Uterus (tissue), 2 donors: Measurements from ENCODE around the gene CASZ1.

Experiments used
- POLR2A ChIP-seq, 2 donors: fragments of 450-650 bp; IDR thresholded peaks; one replicate each; pipeline ENCODE4 v1.6.1; 2016; ENCODE audit warnings: antibody characterized with exemption in 2 of 2, mild to moderate bottlenecking in 1 of 2, moderate library complexity in 1 of 2
- TF ChIP-seq, protein P1 (sequence below), 4 experiments: fragments of 200-600 bp in 2 of 4; fragments of 450-650 bp in 2 of 4; sonication (generic) in 2 of 4; IDR thresholded peaks; one replicate each; pipeline ENCODE4 v1.5.1; 2016 to 2019; ENCODE audit warnings: antibody characterized with exemption in 4 of 4, mild to moderate bottlenecking in 2 of 4, moderate library complexity in 1 of 4

DNA sequence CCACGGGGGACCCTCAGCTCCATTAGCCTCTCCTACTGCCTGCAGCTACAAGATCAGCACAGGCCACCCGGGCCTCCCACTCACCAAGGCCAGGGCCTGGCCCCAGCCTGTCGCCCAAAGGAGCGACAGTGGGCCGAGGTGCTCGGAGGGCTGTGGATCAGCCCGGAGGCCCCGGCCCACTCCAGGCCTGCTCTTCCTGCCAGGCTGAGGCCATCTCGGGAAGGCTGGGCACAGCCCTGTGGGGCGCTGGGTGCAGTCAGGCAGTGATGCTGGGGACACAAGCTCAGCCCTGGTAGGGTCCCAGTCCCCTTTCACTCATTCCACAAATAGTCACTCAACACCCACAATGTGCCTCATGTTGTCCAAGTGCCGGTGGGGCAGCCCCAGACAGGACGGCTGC, 58.8 kb downstream of the CASZ1 start:
- TF ChIP-seq, protein P1, sequence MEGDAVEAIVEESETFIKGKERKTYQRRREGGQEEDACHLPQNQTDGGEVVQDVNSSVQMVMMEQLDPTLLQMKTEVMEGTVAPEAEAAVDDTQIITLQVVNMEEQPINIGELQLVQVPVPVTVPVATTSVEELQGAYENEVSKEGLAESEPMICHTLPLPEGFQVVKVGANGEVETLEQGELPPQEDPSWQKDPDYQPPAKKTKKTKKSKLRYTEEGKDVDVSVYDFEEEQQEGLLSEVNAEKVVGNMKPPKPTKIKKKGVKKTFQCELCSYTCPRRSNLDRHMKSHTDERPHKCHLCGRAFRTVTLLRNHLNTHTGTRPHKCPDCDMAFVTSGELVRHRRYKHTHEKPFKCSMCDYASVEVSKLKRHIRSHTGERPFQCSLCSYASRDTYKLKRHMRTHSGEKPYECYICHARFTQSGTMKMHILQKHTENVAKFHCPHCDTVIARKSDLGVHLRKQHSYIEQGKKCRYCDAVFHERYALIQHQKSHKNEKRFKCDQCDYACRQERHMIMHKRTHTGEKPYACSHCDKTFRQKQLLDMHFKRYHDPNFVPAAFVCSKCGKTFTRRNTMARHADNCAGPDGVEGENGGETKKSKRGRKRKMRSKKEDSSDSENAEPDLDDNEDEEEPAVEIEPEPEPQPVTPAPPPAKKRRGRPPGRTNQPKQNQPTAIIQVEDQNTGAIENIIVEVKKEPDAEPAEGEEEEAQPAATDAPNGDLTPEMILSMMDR (IDR thresholded peaks at IDR 0.05), result no peak
- no peak for TF ChIP-seq POLR2A (IDR thresholded peaks at IDR 0.05)
